Panc1 (cell line): ENCODE data around the gene HNRNPR. TPM values are rescaled to one million over a fixed set of nuclear protein-coding genes. Genes with fewer than 3 reads are reported as not detected.

Experiments used
- ATAC-seq: fragments of 200-7000 bp; cut with Tn5 transposase; 2 replicates; pipeline ENCODE4 v1.9.1; 2020; ENCODE audit warnings: mild to moderate bottlenecking, moderate library complexity
- BruUV-seq: library from RNA; stranded (reverse); fragments of 400-500 nt; replicated peaks from 2 replicates; lab custom pipeline; 2021; lab: Mats Ljungman, UMichigan
- CTCF ChIA-PET: fragments of 300-600 bp; sonication (Branson Sonifier 250); formaldehyde crosslinking; loops from one replicate; lab custom pipeline; 2022; ENCODE audit warnings: antibody characterized with exemption; lab: Charles Lee
- POLR2A ChIA-PET: fragments of 300-600 bp; sonication (Branson Sonifier 250); formaldehyde crosslinking; loops from one replicate; lab custom pipeline; 2022; ENCODE audit warnings: antibody characterized with exemption; lab: Charles Lee
- DNase-seq: peaks from one replicate; pipeline ENCODE4 v3.0.0-alpha.2; 2010; ENCODE audit warnings: low read depth, low spot score
- H3K27ac ChIP-seq: 2 replicates; pipeline ENCODE4 v1.5.1; 2011; ENCODE audit warnings: mild to moderate bottlenecking, low read length, inconsistent platforms
- H3K27me3 ChIP-seq: fragments of 200-500 bp; sonication (Bioruptor generic); 2 replicates; pipeline ENCODE4 v1.6.0; 2014; ENCODE audit warnings: low read length, inconsistent platforms; ENCODE audit not compliant: control insufficient read depth, insufficient read depth
- H3K36me3 ChIP-seq: fragments of 200-500 bp; sonication (Bioruptor generic); 2 replicates; pipeline ENCODE4 v1.5.1; 2014; ENCODE audit warnings: inconsistent platforms, mild to moderate bottlenecking, low read length, moderate library complexity; ENCODE audit not compliant: control insufficient read depth, insufficient read depth
- H3K4me1 ChIP-seq: 2 replicates; pipeline ENCODE4 v1.5.1; 2011; ENCODE audit warnings: inconsistent platforms, mild to moderate bottlenecking, low read length, moderate library complexity; ENCODE audit not compliant: control insufficient read depth, insufficient read depth
- H3K4me3 ChIP-seq, 2 experiments: 2 replicates each; pipeline ENCODE4 v1.5.1; 2011 to 2012; ENCODE audit warnings: low read depth in 2 of 2, low read length in 2 of 2, mild to moderate bottlenecking in 2 of 2, inconsistent platforms in 1 of 2, moderate library complexity in 1 of 2
- H3K9me3 ChIP-seq: fragments of 200-500 bp; sonication (Bioruptor generic); 2 replicates; pipeline ENCODE4 v1.5.1; 2014; ENCODE audit warnings: low read depth, mild to moderate bottlenecking, inconsistent platforms, low read length, moderate library complexity; ENCODE audit not compliant: control insufficient read depth, insufficient read depth
- CTCF ChIP-seq: fragments of 450-650 bp; IDR thresholded peaks from 2 replicates; pipeline ENCODE4 v1.5.1; 2017; ENCODE audit warnings: mild to moderate bottlenecking
- POLR2AphosphoS5 ChIP-seq: IDR thresholded peaks from 2 replicates; pipeline ENCODE4 v1.6.1; 2012; ENCODE audit warnings: mild to moderate bottlenecking, low read depth, low read length, moderate library complexity
- REST ChIP-seq, 2 experiments: IDR thresholded peaks; 2 replicates each; pipeline ENCODE4 v1.6.1; 2011 to 2012; ENCODE audit warnings: low read depth in 2 of 2, control low read depth in 1 of 2, low read length in 1 of 2, mild to moderate bottlenecking in 1 of 2, moderate library complexity in 1 of 2; ENCODE audit not compliant: insufficient read depth in 1 of 2
- SIN3A ChIP-seq: IDR thresholded peaks from 2 replicates; pipeline ENCODE4 v1.6.1; 2012; ENCODE audit warnings: low read depth, mild to moderate bottlenecking, low read length, moderate library complexity, borderline replicate concordance; ENCODE audit not compliant: insufficient read depth
- TCF7L2 ChIP-seq: IDR thresholded peaks from 2 replicates; pipeline ENCODE4 v1.6.1; 2011; ENCODE audit warnings: mild to moderate bottlenecking, low read depth, low read length, inconsistent platforms
- in situ Hi-C: cut with HindIII; loops from 2 replicates; pipeline ENCODE4 v1.10.0; 2016; ENCODE audit warnings: low sequenced_read_pairs, low pct_unique_long_range_greater_than_20kb
- intact Hi-C: fragments of 100-400 bp; cut with micrococcal nuclease; formaldehyde crosslinking; loops from one replicate; pipeline ENCODE4 v1.10.0; 2022; ENCODE audit not compliant: unreplicated experiment
- total RNA-seq: library from RNA; stranded (reverse); gene quantifications from one replicate; pipeline ENCODE4 v1.2.1, GENCODE V29; 2021; ENCODE audit not compliant: unreplicated experiment

HNRNPR gene
- total RNA-seq, 1 experiment from 2014 or later = 173 TPM

GRCh38 chr1:23356471-23357137, 12.5 kb upstream of the HNRNPR start:
- H3K27ac ChIP-seq = no peak overlapping the region
- intact Hi-C loops = no loop called here
- no TSS peak for BruUV-seq
- in situ Hi-C loops = no loop called here
- ChIA-PET CTCF (interaction anchor here (0.6 kb wide), 1 partner anchor 12 kb away, joined by 3 read pairs; no protein-coding TSS in a partner anchor), POLR2A (interaction anchor here (0.6 kb wide), 2 partner anchors 12 to 22 kb away, joined by 5 to 11 read pairs; partner anchors contain the start of gene HNRNPR)
- DNase-seq = no peak
- H3K4me3 ChIP-seq = no peak overlapping the region
- no peaks in the 10 kb centered on the region for H3K27me3 ChIP-seq
- H3K9me3 ChIP-seq = peaks cover 29% of the 10 kb centered on the region
- ATAC-seq = no peak
- no peak for TF ChIP-seq REST (IDR thresholded peaks at IDR 0.05; ENCODE audit: insufficient read depth in 1 of 2, low read depth in 2 of 2, low read length in 1 of 2)
- no peak for TF ChIP-seq SIN3A
- no peak for TF ChIP-seq POLR2AphosphoS5
- H3K4me1 ChIP-seq = no peaks in the 10 kb centered on the region
- 0 out of 2 replicates have a peak, but pooled peaks cover 1% of the 10 kb centered on the region for H3K36me3 ChIP-seq

- ATAC-seq (no peak), DNase-seq (no peak)
- no TSS peak for BruUV-seq
- ChIA-PET CTCF (no interaction called here), POLR2A (interaction anchor here (0.7 kb wide), 1 partner anchor 14 kb away, joined by 4 read pairs; no protein-coding TSS in a partner anchor)
- Histone ChIP-seq H3K36me3 (no peaks in the 10 kb centered on the region), H3K9me3 (peaks cover 6% of the 10 kb centered on the region), H3K4me3 (no peak overlapping the region), H3K27me3 (no peaks in the 10 kb centered on the region), H3K27ac (no peak overlapping the region), H3K4me1 (no peaks in the 10 kb centered on the region)
- no peak for TF ChIP-seq TCF7L2
- TF ChIP-seq CTCF = no peak
- TF ChIP-seq POLR2AphosphoS5 = no peak
- TF ChIP-seq REST (IDR thresholded peaks at IDR 0.05; ENCODE audit: insufficient read depth in 1 of 2, low read depth in 2 of 2, low read length in 1 of 2) = no peak
- TF ChIP-seq SIN3A = no peak
- in situ Hi-C loops = no loop called here
- intact Hi-C loops = no loop called here
Measured at GRCh38 chr1:23354245-23354644, 10.2 kb upstream of the HNRNPR start.
